ENCODE measurements around the gene PCNX2. TPM values are rescaled to one million over a fixed set of nuclear protein-coding genes. Genes with fewer than 3 reads are reported as not detected.
A peak's percentile ranks its signal among the peaks of the same experiment; 100 is the strongest.
"Not testable (repeated sequence)": the region's sequence is repeated elsewhere in the genome, so short reads cannot be mapped to it uniquely, and the experiment has no call there.

PCNX2 gene
- total RNA-seq, 1 donor from 2014 or later: 2.2 TPM

- DNase-seq (no peak), ATAC-seq (ENCODE audit: poor library complexity) (no peak)
- intact Hi-C loops (cut with DNase I): no loop called here
These were observed 106.0 kb downstream of the PCNX2 start for GRCh38 chr1:233189526-233189925.

DNA sequence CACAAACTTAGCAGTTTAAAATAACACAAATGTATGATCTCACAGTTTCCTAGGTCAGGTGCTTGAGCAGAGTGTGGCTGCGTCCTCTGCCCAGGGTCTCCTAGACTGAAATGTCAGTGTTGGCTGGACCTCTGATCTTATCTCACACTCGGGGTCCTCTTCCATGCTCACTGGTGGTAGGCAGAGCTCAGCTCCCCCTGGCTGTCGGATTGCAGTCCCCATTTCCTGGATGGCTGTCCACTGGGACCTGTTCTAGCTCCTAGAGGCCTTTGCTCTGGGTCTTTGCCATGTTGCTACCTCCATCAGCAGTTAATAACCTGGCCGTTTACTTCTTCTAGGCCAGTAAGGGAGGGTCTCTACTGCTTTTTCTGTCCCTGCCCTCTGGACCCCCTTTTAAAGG, 107.5 kb downstream of the PCNX2 start:
- intact Hi-C loops (cut with DNase I): no loop called here
- DNase-seq: no peak
- no peak for ATAC-seq (ENCODE audit: poor library complexity)

GRCh38 chr1:233183226-233184020, 112.1 kb downstream of the PCNX2 start:
- DNase-seq (no peak), ATAC-seq (ENCODE audit: poor library complexity) (no peak)
- intact Hi-C loops (cut with DNase I): no loop called here

GRCh38 chr1:233182587-233182986, 112.9 kb downstream of the PCNX2 start:
- no peak for DNase-seq
- no peak for ATAC-seq (ENCODE audit: poor library complexity)
- intact Hi-C loops (cut with DNase I): no loop called here

DNA sequence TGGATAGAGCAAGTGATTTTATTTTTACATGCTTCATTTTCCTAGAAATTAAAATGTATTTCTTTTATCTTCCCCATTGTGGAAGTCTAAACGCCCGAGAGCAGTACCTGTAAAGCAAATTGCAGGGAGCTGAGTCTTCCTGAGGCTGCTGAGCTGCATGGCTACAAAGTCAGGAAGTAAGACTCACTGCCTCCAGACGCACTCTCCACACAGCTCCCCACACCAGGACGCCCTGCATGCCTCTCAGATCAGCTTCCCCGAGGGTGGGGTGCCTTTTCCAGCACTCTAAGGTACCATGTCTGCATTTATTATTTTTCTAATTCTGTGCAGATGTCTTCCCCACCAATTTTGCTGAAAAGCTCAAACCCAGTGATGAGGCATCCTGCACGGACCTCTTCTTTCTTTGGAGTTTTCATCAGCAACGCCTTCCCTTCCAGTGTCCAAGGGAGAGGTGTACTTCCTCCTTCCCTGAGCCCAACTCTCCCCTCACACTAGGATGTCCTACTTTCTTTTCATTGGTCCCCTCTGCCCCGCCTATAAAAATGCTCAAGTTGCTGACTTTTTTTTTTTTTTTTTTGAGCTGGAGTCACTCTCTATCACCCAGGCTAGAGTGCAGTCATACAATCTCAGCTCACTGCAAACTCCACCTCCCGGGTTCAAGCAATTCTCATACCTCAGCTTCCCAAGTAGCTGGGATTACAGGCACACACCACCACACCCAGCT, 114.7 kb downstream of the PCNX2 start:
- DNase-seq: no peak
- no peak for ATAC-seq (ENCODE audit: poor library complexity)
- intact Hi-C loops (cut with DNase I): no loop called here

DNA sequence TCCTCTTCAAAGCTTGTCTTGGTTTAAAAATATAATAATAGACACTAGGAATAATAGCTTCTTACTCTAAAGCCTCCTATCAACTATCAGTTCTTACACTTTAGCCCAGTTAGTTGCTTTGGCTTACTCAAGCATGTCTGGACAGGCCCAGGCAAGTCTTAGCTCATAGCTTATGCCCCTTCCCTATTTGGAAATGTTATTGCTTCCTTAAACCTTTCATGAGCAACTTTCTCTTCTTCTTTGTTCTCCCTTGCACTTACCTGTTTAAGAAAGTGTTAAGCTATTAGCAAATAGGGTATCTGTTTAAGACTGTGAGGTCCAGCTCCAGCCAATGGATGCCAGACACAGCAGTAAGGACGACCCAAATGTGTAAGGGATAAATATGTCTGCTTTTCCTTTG, 115.9 kb downstream of the PCNX2 start:
- DNase-seq; ATAC-seq (ENCODE audit: poor library complexity): not testable (repeated sequence)
- intact Hi-C loops (cut with DNase I): loop anchor here (10.0 kb wide), 1 partner anchor 155 kb away; no protein-coding TSS in a partner anchor

DNA sequence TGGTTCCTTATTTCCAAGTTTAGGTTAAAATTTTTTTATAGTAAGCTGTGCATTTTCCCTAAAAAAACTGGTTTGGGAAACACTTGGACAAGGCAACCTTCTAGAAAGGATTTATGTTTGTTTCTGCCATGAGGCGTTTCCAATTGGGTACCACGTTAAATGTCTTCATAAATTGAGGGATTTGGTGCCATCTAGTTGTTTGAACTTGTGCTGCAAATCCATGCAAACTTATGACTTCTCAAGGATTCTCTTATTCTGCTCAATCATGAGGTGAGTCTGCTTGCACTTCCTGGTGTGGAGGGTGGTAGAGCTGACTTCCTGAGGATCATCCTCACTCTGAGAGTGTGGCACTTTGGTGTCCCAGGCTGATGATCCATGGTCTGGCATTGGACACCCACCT, 123.3 kb downstream of the PCNX2 start:
- intact Hi-C loops (cut with DNase I): loop anchor here (5.0 to 10.0 kb wide), 2 partner anchors 147 to 535 kb away; no protein-coding TSS in a partner anchor
- no peak for DNase-seq
- peak; percentile 67 for ATAC-seq (ENCODE audit: poor library complexity)

- intact Hi-C loops (cut with DNase I): loop anchor here (5.0 to 10.0 kb wide), 2 partner anchors 146 to 533 kb away; no protein-coding TSS in a partner anchor
- DNase-seq (no peak), ATAC-seq (ENCODE audit: poor library complexity) (no peak)
These were observed 124.8 kb downstream of the PCNX2 start for GRCh38 chr1:233170741-233171140.

DNA sequence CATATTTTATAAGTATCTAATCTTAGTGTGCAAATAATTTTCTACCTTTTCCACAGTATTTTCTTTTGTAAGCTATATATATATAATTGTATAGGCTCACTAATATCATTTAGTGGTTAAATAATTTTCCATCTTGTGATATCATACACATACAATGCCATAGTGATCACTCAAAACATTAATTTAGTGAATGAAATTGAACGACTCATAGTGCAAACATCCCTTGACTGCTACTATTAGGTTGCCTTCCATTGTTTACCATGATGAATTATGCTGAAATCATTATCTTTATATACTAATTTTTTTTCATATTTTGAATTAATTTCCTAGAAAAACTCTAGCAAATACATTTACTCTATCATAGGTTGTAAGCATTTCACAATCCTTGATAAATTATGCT, 127.1 kb downstream of the PCNX2 start:
- intact Hi-C loops (cut with DNase I): no loop called here
- ATAC-seq (ENCODE audit: poor library complexity): no peak
- no peak for DNase-seq

DNA sequence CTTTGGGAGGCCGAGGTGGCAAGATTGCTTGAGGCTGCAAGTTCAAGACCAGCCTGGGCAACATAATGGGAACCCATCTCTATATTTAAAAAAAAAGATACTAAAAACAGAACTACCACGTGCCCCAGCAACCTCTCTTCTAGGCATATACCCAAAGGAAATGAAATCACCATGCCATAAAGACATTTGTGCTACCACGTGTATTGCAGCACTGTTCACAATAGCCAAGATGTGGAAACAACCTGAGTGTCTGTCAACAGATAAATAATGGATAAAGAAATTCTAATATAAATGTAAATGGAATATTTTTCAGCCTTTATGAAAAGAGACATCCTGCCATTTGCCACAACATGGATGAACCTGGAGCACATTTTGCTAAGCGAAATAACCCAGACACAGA, 128.6 kb downstream of the PCNX2 start:
- DNase-seq (no peak), ATAC-seq (ENCODE audit: poor library complexity) (no peak)
- intact Hi-C loops (cut with DNase I): no loop called here

- ATAC-seq (ENCODE audit: poor library complexity) (no peak), DNase-seq (no peak)
- intact Hi-C loops (cut with DNase I): no loop called here
These were observed 131.8 kb downstream of the PCNX2 start for GRCh38 chr1:233163696-233164095.

GRCh38 chr1:233158322-233158721, 137.2 kb downstream of the PCNX2 start:
- DNase-seq (no peak), ATAC-seq (ENCODE audit: poor library complexity) (no peak)
- intact Hi-C loops (cut with DNase I): no loop called here

- intact Hi-C loops (cut with DNase I): no loop called here
These were observed 138.3 kb downstream of the PCNX2 start for GRCh38 chr1:233157245-233157644.

GRCh38 chr1:233151861-233152260, 143.7 kb downstream of the PCNX2 start:
- DNase-seq (peak; percentile 66), ATAC-seq (ENCODE audit: poor library complexity) (peak; percentile 94)
- intact Hi-C loops (cut with DNase I): no loop called here

More at GRCh38 chr1:233157245-233157644, 138.3 kb downstream of the PCNX2 start:
- DNase-seq (no peak), ATAC-seq (ENCODE audit: poor library complexity) (no peak)

DNA sequence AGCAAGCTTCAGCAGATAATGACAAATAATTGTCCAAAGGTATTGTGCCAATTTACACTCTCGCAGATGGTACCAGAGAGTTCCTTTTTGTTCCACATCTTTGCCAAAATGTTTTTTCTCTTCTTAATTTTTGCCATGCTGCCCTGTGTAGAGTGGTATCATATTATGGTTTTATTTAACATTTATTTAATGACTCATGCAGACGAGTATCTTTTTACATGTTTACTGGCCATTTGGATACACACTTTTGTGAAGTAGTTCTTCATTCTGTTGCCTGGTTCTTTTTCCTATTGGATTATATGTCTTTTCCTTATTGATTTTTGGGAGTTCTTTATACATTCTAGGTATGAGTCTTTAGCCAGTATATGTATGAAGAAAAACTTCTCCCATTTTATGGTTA, 151.1 kb downstream of the PCNX2 start:
- ATAC-seq (ENCODE audit: poor library complexity) (no peak), DNase-seq (no peak)
- intact Hi-C loops (cut with DNase I): no loop called here

- ATAC-seq (ENCODE audit: poor library complexity) (no peak), DNase-seq (no peak)
- intact Hi-C loops (cut with DNase I): no loop called here
These were observed 152.3 kb downstream of the PCNX2 start for GRCh38 chr1:233143241-233143640.

DNA sequence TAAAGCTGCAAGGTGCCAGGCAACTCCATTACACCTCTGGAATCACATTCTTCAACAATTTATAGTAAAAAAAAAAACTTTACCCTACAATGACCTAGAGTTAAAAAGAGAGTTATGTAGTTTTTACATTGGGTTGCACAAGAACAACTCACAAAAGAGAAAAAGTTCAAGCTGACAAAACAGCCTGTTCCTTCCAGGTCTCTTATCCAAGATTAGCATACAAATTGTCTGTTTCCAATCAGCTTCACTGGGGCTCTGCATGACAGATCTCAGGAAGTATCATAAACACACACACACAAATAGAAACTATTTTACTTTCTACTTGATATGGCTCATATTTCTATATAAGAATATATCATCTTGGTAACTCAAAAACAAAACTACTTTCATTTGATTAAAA, 154.6 kb downstream of the PCNX2 start:
- intact Hi-C loops (cut with DNase I): no loop called here
- DNase-seq (no peak), ATAC-seq (ENCODE audit: poor library complexity) (peak; percentile 87)

DNA sequence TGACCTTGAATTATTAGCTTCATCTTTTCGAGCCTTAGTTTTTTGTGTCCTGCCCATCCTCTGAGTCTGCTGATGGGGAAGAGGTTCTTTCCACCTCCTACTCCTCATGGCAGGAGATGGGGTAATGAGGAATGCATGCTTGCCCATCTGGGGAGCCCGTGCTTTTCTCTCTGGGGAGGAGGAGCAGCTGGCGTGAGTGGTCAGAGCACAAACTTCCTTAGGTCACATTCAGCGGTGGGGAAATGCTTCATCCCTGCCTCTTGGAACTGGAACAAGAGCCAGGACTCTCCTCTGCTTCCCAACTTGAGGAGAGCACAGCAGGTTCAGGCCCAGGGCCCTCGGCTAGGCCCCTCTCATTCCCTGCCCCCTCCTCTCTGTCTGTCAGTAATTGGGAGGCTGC, 155.0 kb downstream of the PCNX2 start:
- no peak for DNase-seq
- intact Hi-C loops (cut with DNase I): no loop called here
- peak; percentile 51 for ATAC-seq (ENCODE audit: poor library complexity)

- intact Hi-C loops (cut with DNase I): no loop called here
- ATAC-seq (ENCODE audit: poor library complexity): no peak
- DNase-seq: no peak
These were observed 156.5 kb downstream of the PCNX2 start for GRCh38 chr1:233138788-233139585.
